ENCODE results near the gene PPARG. TPM values are rescaled to one million over a fixed set of nuclear protein-coding genes. Genes with fewer than 3 reads are reported as not detected.

Gene PPARG
- total RNA-seq, 3 donors from 2014 or later, result 61.6 to 173 (median 98.8) TPM

GRCh38 chr3:12349895-12350811, 61.3 kb downstream of the PPARG start:
- ATAC-seq, result peak; percentile 68
- TF ChIP-seq CTCF (IDR thresholded peaks at IDR 0.05), result no peak
- no peaks in the 10 kb centered on the region for H3K36me3 ChIP-seq (ENCODE audit: low read depth)
- peak in 1 of 3 donors; percentile 52 for DNase-seq
- no peak overlapping the region for H3K4me3 ChIP-seq
- H3K9me3 ChIP-seq, result no peaks in the 10 kb centered on the region
- H3K4me1 ChIP-seq (ENCODE audit: low read depth), result peaks cover 19% of the 10 kb centered on the region
- intact Hi-C loops (cut with DNase I, micrococcal nuclease), result no loop called here

GRCh38 chr3:12351145-12351544, 62.3 kb downstream of the PPARG start:
- no peaks in the 10 kb centered on the region for H3K36me3 ChIP-seq (ENCODE audit: low read depth)
- no peak for DNase-seq
- H3K4me1 ChIP-seq (ENCODE audit: low read depth), result peaks cover 23% of the 10 kb centered on the region
- H3K9me3 ChIP-seq, result no peaks in the 10 kb centered on the region
- intact Hi-C loops (cut with DNase I, micrococcal nuclease), result no loop called here
- peak; percentile 49 for ATAC-seq
- TF ChIP-seq CTCF (IDR thresholded peaks at IDR 0.05), result no peak
- H3K4me3 ChIP-seq, result no peak overlapping the region

GRCh38 chr3:12352253-12352652, 63.4 kb downstream of the PPARG start:
- no peaks in the 10 kb centered on the region for H3K36me3 ChIP-seq (ENCODE audit: low read depth)
- intact Hi-C loops (cut with DNase I, micrococcal nuclease), result no loop called here
- no peak overlapping the region for H3K4me3 ChIP-seq
- DNase-seq, result no peak
- no peak for TF ChIP-seq CTCF (IDR thresholded peaks at IDR 0.05)
- peaks cover 23% of the 10 kb centered on the region for H3K4me1 ChIP-seq (ENCODE audit: low read depth)
- ATAC-seq, result no peak
- H3K9me3 ChIP-seq, result no peaks in the 10 kb centered on the region

GRCh38 chr3:12352755-12353154, 63.9 kb downstream of the PPARG start:
- DNase-seq, result no peak
- no peak for ATAC-seq
- H3K4me1 ChIP-seq (ENCODE audit: low read depth), result peaks cover 23% of the 10 kb centered on the region
- TF ChIP-seq CTCF (IDR thresholded peaks at IDR 0.05), result no peak
- no peaks in the 10 kb centered on the region for H3K36me3 ChIP-seq (ENCODE audit: low read depth)
- intact Hi-C loops (cut with DNase I, micrococcal nuclease), result no loop called here
- no peaks in the 10 kb centered on the region for H3K9me3 ChIP-seq
- H3K4me3 ChIP-seq, result no peak overlapping the region

- ATAC-seq, result peak; percentile 27
- intact Hi-C loops (cut with DNase I, micrococcal nuclease), result no loop called here
- DNase-seq, result no peak
- no peak for TF ChIP-seq CTCF (IDR thresholded peaks at IDR 0.05)
- Histone ChIP-seq H3K4me3 (no peak overlapping the region), H3K9me3 (no peaks in the 10 kb centered on the region), H3K4me1 (ENCODE audit: low read depth) (peaks cover 23% of the 10 kb centered on the region), H3K36me3 (ENCODE audit: low read depth) (no peaks in the 10 kb centered on the region)
Measured at GRCh38 chr3:12353796-12354525, 65.1 kb downstream of the PPARG start.

All from mucosa of descending colon (tissue), 3 donors.